ENCODE data around the gene PQBP1.
"Not testable (repeated sequence)": the region's sequence is repeated elsewhere in the genome, so short reads cannot be mapped to it uniquely, and the experiment has no call there.

- TF ChIP-seq ZBTB7A (tag by site-specific recombination; IDR thresholded peaks at IDR 0.05; ENCODE audit: low read depth); CTCF (tag by site-specific recombination; IDR thresholded peaks at IDR 0.05); ZNF274 (IDR thresholded peaks at IDR 0.05; ENCODE audit: low read length); ZNF274 (tag by site-specific recombination; IDR thresholded peaks at IDR 0.05; ENCODE audit: borderline replicate concordance); TCF7L2 (IDR thresholded peaks at IDR 0.05; ENCODE audit: borderline replicate concordance, low read depth, low read length): not testable (repeated sequence)
These were observed 44.2 kb upstream of the PQBP1 start for GRCh38 chrX:48853494-48853893.
